H1 (cell line): ENCODE data around the gene MCOLN3. TPM values are rescaled to one million over a fixed set of nuclear protein-coding genes. Genes with fewer than 3 reads are reported as not detected.

Experiments
- CTCF ChIA-PET: fragments of 300-600 bp; sonication (Branson Sonifier 250); formaldehyde crosslinking; loops from one replicate; lab custom pipeline; 2021; ENCODE audit not compliant: partially characterized antibody; lab: Charles Lee
- POLR2A ChIA-PET: fragments of 300-600 bp; sonication (Branson Sonifier 250); formaldehyde crosslinking; loops from one replicate; lab custom pipeline; 2021; ENCODE audit warnings: inconsistent platforms; ENCODE audit not compliant: partially characterized antibody; lab: Charles Lee
- DNase-seq, 2 experiments: peaks; one replicate each; pipeline versions ENCODE4 v3.0.0 to v3.0.0-alpha.2; 2010 to 2022; ENCODE audit warnings: low spot score in 2 of 2, low read depth in 1 of 2, mixed read lengths in 1 of 2
- FAIRE-seq: peaks from 2 replicates; lab custom pipeline; 2011; peaks lifted over from hg19 to GRCh38; lab: Jason Lieb, UNC
- H2AFZ ChIP-seq: 2 replicates; pipeline ENCODE4 v1.8.1; 2012; ENCODE audit warnings: low read length, inconsistent platforms
- H2AK5ac ChIP-seq: 2 replicates; pipeline ENCODE4 v1.6.1; 2013; ENCODE audit warnings: low read depth, low read length
- H2BK120ac ChIP-seq: replicated peaks from 2 replicates; pipeline ENCODE3; 2013; ENCODE audit warnings: low read depth, low read length, inconsistent platforms
- H2BK12ac ChIP-seq: 2 replicates; pipeline ENCODE4 v1.6.1; 2013; ENCODE audit warnings: low read depth, low read length
- H2BK15ac ChIP-seq: 2 replicates; pipeline ENCODE4 v1.6.1; 2013; ENCODE audit warnings: low read length
- H2BK20ac ChIP-seq: 2 replicates; pipeline ENCODE4 v1.6.1; 2013; ENCODE audit warnings: low read length
- H2BK5ac ChIP-seq: 2 replicates; pipeline ENCODE4 v1.6.1; 2013; ENCODE audit warnings: low read depth, low read length
- H3K14ac ChIP-seq: 2 replicates; pipeline ENCODE4 v1.6.1; 2013; ENCODE audit warnings: inconsistent platforms; ENCODE audit not compliant: insufficient read length
- H3K18ac ChIP-seq: 2 replicates; pipeline ENCODE4 v1.6.1; 2013; ENCODE audit warnings: low read length; ENCODE audit errors: extremely low read depth
- H3K23ac ChIP-seq: 2 replicates; pipeline ENCODE4 v1.6.1; 2013; ENCODE audit warnings: inconsistent platforms; ENCODE audit not compliant: insufficient read length
- H3K23me2 ChIP-seq: 2 replicates; pipeline ENCODE4 v1.6.1; 2013; ENCODE audit warnings: low read depth, low read length
- H3K27ac ChIP-seq: 2 replicates; pipeline ENCODE4 v1.6.1; 2011; ENCODE audit warnings: low read depth, low read length, inconsistent platforms
- H3K27me3 ChIP-seq, 4 experiments: replicated peaks in 1 of 4; 1 replicate in 1 of 4; 2 replicates in 3 of 4; pipeline versions ENCODE4 v1.6.1 to v1.8.1; 2011 to 2013; ENCODE audit warnings: low read length in 3 of 4, mild to moderate bottlenecking in 3 of 4, inconsistent platforms in 2 of 4, mixed read lengths in 2 of 4, moderate library complexity in 1 of 4; ENCODE audit not compliant: control insufficient read depth in 3 of 4, insufficient read depth in 3 of 4; ENCODE audit errors: extremely low read depth in 1 of 4
- H3K36me3 ChIP-seq, 4 experiments: 2 replicates each; pipeline versions ENCODE4 v1.6.1 to v1.8.1; 2011 to 2013; ENCODE audit warnings: mild to moderate bottlenecking in 4 of 4, low read length in 3 of 4, moderate library complexity in 2 of 4, control low read depth in 1 of 4, inconsistent platforms in 1 of 4; ENCODE audit not compliant: insufficient read depth in 4 of 4, control insufficient read depth in 2 of 4
- H3K4ac ChIP-seq: replicated peaks from 2 replicates; pipeline ENCODE3; 2013; ENCODE audit warnings: low read length, low read depth, mixed read lengths, inconsistent platforms; ENCODE audit not compliant: insufficient read length
- H3K4me1 ChIP-seq, 4 experiments: replicated peaks in 1 of 4; 1 replicate in 1 of 4; 2 replicates in 3 of 4; pipeline versions ENCODE4 v1.6.1 to v1.8.1; 2011 to 2013; ENCODE audit warnings: low read length in 3 of 4, inconsistent platforms in 2 of 4, mixed read lengths in 1 of 4; ENCODE audit not compliant: insufficient read depth in 4 of 4, control insufficient read depth in 3 of 4
- H3K4me2 ChIP-seq, 2 experiments: 2 replicates each; pipeline versions ENCODE4 v1.6.1 to v1.8.1; 2011 to 2013; ENCODE audit warnings: low read depth in 2 of 2, low read length in 2 of 2, control low read depth in 1 of 2, inconsistent platforms in 1 of 2, mild to moderate bottlenecking in 1 of 2; ENCODE audit not compliant: insufficient read depth in 1 of 2
- H3K4me3 ChIP-seq, 4 experiments: fragments of 200-600, 300-600 bp in 1 of 4; sonication (generic), shearing (Covaris generic), sonication (Bioruptor Twin) in 1 of 4; 2 replicates each; pipeline versions ENCODE4 v1.5.1 to v1.8.1; 2011 to 2016; ENCODE audit warnings: low read length in 4 of 4, low read depth in 3 of 4, control low read depth in 2 of 4, inconsistent platforms in 2 of 4, mild to moderate bottlenecking in 2 of 4, mixed read lengths in 1 of 4, moderate library complexity in 1 of 4; ENCODE audit not compliant: insufficient read depth in 2 of 4; ENCODE audit errors: extremely low read depth in 1 of 4
- H3K56ac ChIP-seq: replicated peaks from 2 replicates; pipeline ENCODE3; 2013; ENCODE audit warnings: low read depth, mild to moderate bottlenecking, mixed read lengths, low read length, inconsistent platforms; ENCODE audit not compliant: insufficient read length
- H3K79me1 ChIP-seq: 2 replicates; pipeline ENCODE4 v1.6.1; 2013; ENCODE audit warnings: low read depth, low read length, control low read depth
- H3K79me2 ChIP-seq, 2 experiments: 2 replicates each; pipeline versions ENCODE4 v1.6.1 to v1.8.1; 2012 to 2013; ENCODE audit warnings: low read length in 2 of 2, mild to moderate bottlenecking in 2 of 2, inconsistent platforms in 1 of 2; ENCODE audit not compliant: insufficient read depth in 2 of 2, control insufficient read depth in 1 of 2
- H3K9ac ChIP-seq, 4 experiments: replicated peaks in 1 of 4; 1 replicate in 1 of 4; 2 replicates in 3 of 4; pipeline versions ENCODE4 v1.6.1 to v1.8.1; 2011 to 2013; ENCODE audit warnings: low read depth in 3 of 4, low read length in 3 of 4, control low read depth in 2 of 4, mild to moderate bottlenecking in 2 of 4, moderate library complexity in 2 of 4, inconsistent platforms in 1 of 4; ENCODE audit errors: extremely low read depth in 1 of 4
- H3K9me3 ChIP-seq, 2 experiments: 2 replicates each; pipeline versions ENCODE4 v1.6.1 to v1.8.1; 2012 to 2013; ENCODE audit warnings: mild to moderate bottlenecking in 2 of 2, moderate library complexity in 2 of 2, control low read depth in 1 of 2, inconsistent platforms in 1 of 2, low read depth in 1 of 2, low read length in 1 of 2, mixed read lengths in 1 of 2; ENCODE audit not compliant: insufficient read depth in 2 of 2
- H4K20me1 ChIP-seq, 2 experiments: replicated peaks in 1 of 2; 2 replicates each; pipeline versions ENCODE3 to v1.8.1; 2011 to 2013; ENCODE audit warnings: inconsistent platforms in 2 of 2, low read length in 2 of 2, mild to moderate bottlenecking in 1 of 2; ENCODE audit not compliant: insufficient read depth in 2 of 2, control insufficient read depth in 1 of 2
- H4K5ac ChIP-seq: 2 replicates; pipeline ENCODE4 v1.6.1; 2013; ENCODE audit warnings: low read length, low read depth, mixed read lengths, inconsistent platforms; ENCODE audit not compliant: insufficient read length
- H4K8ac ChIP-seq: 2 replicates; pipeline ENCODE4 v1.8.0; 2013; ENCODE audit warnings: mild to moderate bottlenecking, moderate library complexity, low read length, inconsistent platforms; ENCODE audit not compliant: insufficient read depth; ENCODE audit errors: extremely low read depth
- H4K91ac ChIP-seq: replicated peaks from 2 replicates; pipeline ENCODE3; 2013; ENCODE audit warnings: low read length, mixed read lengths, inconsistent platforms; ENCODE audit not compliant: insufficient read length
- ASH2L ChIP-seq: fragments of 200-600, 300-600 bp; sonication (generic); IDR thresholded peaks from one replicate; pipeline ENCODE4 v1.7.1; 2017; ENCODE audit warnings: low read length
- CREB1 ChIP-seq: IDR thresholded peaks from 2 replicates; pipeline ENCODE4 v1.6.1; 2012; ENCODE audit warnings: inconsistent platforms
- CTBP2 ChIP-seq: IDR thresholded peaks from 2 replicates; pipeline ENCODE4 v1.7.0; 2011; ENCODE audit warnings: borderline replicate concordance, mild to moderate bottlenecking, moderate library complexity, mixed read lengths, low read length; ENCODE audit not compliant: insufficient read depth, insufficient read length
- CTCF ChIP-seq, 3 experiments: IDR thresholded peaks; 1 replicate in 2 of 3; 2 replicates in 1 of 3; pipeline versions ENCODE4 v1.5.1 to v1.6.1; 2011; ENCODE audit warnings: low read length in 3 of 3, mild to moderate bottlenecking in 3 of 3, inconsistent platforms in 2 of 3, low read depth in 1 of 3, moderate library complexity in 1 of 3; ENCODE audit not compliant: insufficient read depth in 1 of 3; ENCODE audit errors: control extremely low read depth in 1 of 3
- GABPA ChIP-seq: IDR thresholded peaks from 2 replicates; pipeline ENCODE4 v1.6.1; 2011; ENCODE audit warnings: mild to moderate bottlenecking, low read length, moderate library complexity, borderline replicate concordance; ENCODE audit not compliant: insufficient read depth
- TEAD4 ChIP-seq: IDR thresholded peaks from 2 replicates; pipeline ENCODE4 v1.6.1; 2012; ENCODE audit warnings: low read depth, low read length, inconsistent platforms, mixed read lengths
- YY1 ChIP-seq: IDR thresholded peaks from 2 replicates; pipeline ENCODE4 v1.6.1; 2011; ENCODE audit warnings: low read depth, mild to moderate bottlenecking, low read length
- WGBS, 2 experiments: shearing (Covaris generic) in 1 of 2; methylation state at CpG; one replicate each; pipeline versions ENCODE4 v1.1.6 to v1.1.7; 2013 to 2015; ENCODE audit warnings: low lambda C conversion rate in 2 of 2, mixed read lengths in 2 of 2, inconsistent platforms in 1 of 2, low coverage in 1 of 2, missing lambda C conversion rate in 1 of 2; ENCODE audit not compliant: insufficient replicate concordance in 2 of 2, insufficient coverage in 1 of 2, insufficient read length in 1 of 2; ENCODE audit errors: extremely low coverage in 1 of 2, missing lambda C conversion rate in 1 of 2; 5-methylcytosine and 5-hydroxymethylcytosine counted together
- polyA plus RNA-seq, 7 experiments: library from polyadenylated mRNA; depleted of rRNA in 3 of 7; stranded (reverse) in 5 of 7; unstranded in 2 of 7; fragments of >200 nt in 5 of 7; fragments of 200-250 nt in 2 of 7; gene quantifications; 1 replicate in 5 of 7; 2 replicates in 1 of 7; 4 replicates in 1 of 7; pipeline versions ENCODE4 v1.2.1 to v1.2.3, GENCODE V29; 2011 to 2013; ENCODE audit warnings: missing spikeins in 2 of 7, mixed read lengths in 2 of 7
- total RNA-seq: library from RNA; stranded (reverse); fragmentation: NEBNext Ultra II Directional; extraction: Animal tissue kit (Norgen Biotek cat#: 25700); gene quantifications from 2 replicates; pipeline ENCODE4 v1.2.1, GENCODE V29; 2021

The MCOLN3 gene
- total and polyA plus RNA-seq, 2 of the 8 experiments (the other 6 are each of a cell fraction or from before 2014, with no cell fraction given) = 3.8 to 4.9 TPM

- FAIRE-seq = peak; percentile 62
Measured at GRCh38 chr1:85049735-85050166, 1.5 kb upstream of the MCOLN3 start.

More at GRCh38 chr1:85049735-85050166, 1.5 kb upstream of the MCOLN3 start:
- ChIA-PET POLR2A (interaction anchor here (0.6 to 2.0 kb wide), 5 partner anchors 12 to 758 kb away, joined by 3 to 5 read pairs (median 4); a partner anchor contains a TSS), CTCF (interaction anchor here (0.6 to 2.7 kb wide), 7 partner anchors 9 to 180 kb away, joined by 3 to 16 read pairs (median 3); no protein-coding TSS in a partner anchor)
- H2BK15ac ChIP-seq = no peak overlapping the region
- no peaks in the 10 kb centered on the region for H3K79me1 ChIP-seq
- H3K9me3 ChIP-seq = no peaks in the 10 kb centered on the region
- peaks cover 0 to 2% of the 10 kb centered on the region in 2 experiments for H4K20me1 ChIP-seq
- H4K8ac ChIP-seq = no peak overlapping the region
- peak in 1 of 2 experiments; percentile 63 for DNase-seq
- no peak overlapping the region for H2BK5ac ChIP-seq
- peak overlapping the region; percentile 62; the same call in 1 of the 2 replicates for H2AFZ ChIP-seq
- H4K5ac ChIP-seq = no peak overlapping the region
- no peak overlapping the region for H3K23ac ChIP-seq
- no peak overlapping the region for H4K91ac ChIP-seq
- no peak overlapping the region for H3K56ac ChIP-seq
- no peak overlapping the region for H2AK5ac ChIP-seq
- H3K27ac ChIP-seq = no peak overlapping the region
- H2BK120ac ChIP-seq = no peak overlapping the region
- no peak overlapping the region for H3K9ac ChIP-seq
- no peak overlapping the region for H3K4ac ChIP-seq
- H3K79me2 ChIP-seq = no peaks in the 10 kb centered on the region
- H3K4me1 ChIP-seq = peaks cover 0 to 14% (median under 1%) of the 10 kb centered on the region in 4 experiments; a peak in 4 of 7 replicates
- no peak overlapping the region for H2BK20ac ChIP-seq
- H3K18ac ChIP-seq = no peak overlapping the region
- peak overlapping the region in 1 of 4 experiments; percentile 64; a peak in 3 of 8 replicates for H3K4me3 ChIP-seq
- H3K36me3 ChIP-seq = no peaks in the 10 kb centered on the region
- H3K23me2 ChIP-seq = peaks cover 11% of the 10 kb centered on the region; the same call in 1 of the 2 replicates
- peaks cover 19 to 41% (median 36%) of the 10 kb centered on the region in 4 experiments for H3K27me3 ChIP-seq
- TF ChIP-seq GABPA = no peak
- TF ChIP-seq YY1 = 0 out of 2 replicates have a peak, but pooled peaks have one; percentile 66
- TF ChIP-seq CREB1 = 0 out of 2 replicates have a peak, but pooled peaks have one; percentile 19
- peak; percentile 37 for TF ChIP-seq ASH2L
- no peak for TF ChIP-seq TEAD4
- TF ChIP-seq CTCF (IDR thresholded peaks at IDR 0.05; ENCODE audit: control extremely low read depth in 1 of 3, insufficient read depth in 1 of 3, low read depth in 1 of 3, low read length in 3 of 3) = peak in 1 of 3 experiments; percentile 2; a peak in 1 of 4 replicates
- no peak for TF ChIP-seq CTBP2
- 3% methylated on average over 11 of the region's 11 CpGs; no CpG with 5 or more reads in 1 of the 2 experiments for WGBS, 2 experiments
- H2BK12ac ChIP-seq = no peak overlapping the region
- peak overlapping the region; percentile 63 to 83 for H3K4me2 ChIP-seq
- no peak overlapping the region for H3K14ac ChIP-seq
